ENCODE data around the gene MED7.
A peak's percentile ranks its signal among the peaks of the same experiment; 100 is the strongest.

MED7 gene

DNA sequence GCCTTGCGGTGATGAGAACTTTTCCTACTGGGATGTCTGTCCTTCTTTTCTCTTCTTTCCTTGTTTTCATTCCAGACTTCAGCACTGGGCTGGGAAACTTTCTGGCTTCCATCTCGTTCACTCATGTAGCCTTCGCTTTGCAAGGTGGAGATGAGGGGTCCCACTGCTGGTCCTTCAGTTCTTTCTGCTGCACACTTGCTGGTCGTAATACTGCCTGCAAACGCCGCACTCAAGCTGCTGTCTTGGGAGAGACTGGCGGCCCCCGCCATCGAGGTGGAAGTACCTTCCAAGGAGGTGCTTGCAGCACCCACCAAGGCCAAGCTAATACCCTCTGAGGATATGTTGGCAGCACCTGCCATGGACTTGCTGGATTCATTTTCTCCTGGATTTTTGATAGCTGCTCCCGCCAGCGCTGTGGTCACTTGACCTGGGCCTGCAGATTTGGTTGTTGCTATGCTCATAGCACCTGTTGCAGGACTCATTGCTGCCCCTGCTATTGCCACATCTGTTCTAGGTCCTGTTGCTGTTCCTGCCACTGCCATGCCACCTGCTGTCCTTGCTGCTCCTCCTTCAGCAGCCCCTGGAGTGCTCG is 20.4 kb upstream of the MED7 start:
- DNase-seq, result no peak

- DNase-seq, result no peak
Observed at GRCh38 chr5:157161996-157162395, 19.3 kb upstream of the MED7 start.

GRCh38 chr5:157160001-157160400 is 17.3 kb upstream of the MED7 start:
- peak; percentile 79 for DNase-seq

- peak; percentile 86 for DNase-seq
Observed at GRCh38 chr5:157159209-157159751, 16.6 kb upstream of the MED7 start.

- DNase-seq, result no peak
Observed at GRCh38 chr5:157157293-157157891, 14.7 kb upstream of the MED7 start.

DNA sequence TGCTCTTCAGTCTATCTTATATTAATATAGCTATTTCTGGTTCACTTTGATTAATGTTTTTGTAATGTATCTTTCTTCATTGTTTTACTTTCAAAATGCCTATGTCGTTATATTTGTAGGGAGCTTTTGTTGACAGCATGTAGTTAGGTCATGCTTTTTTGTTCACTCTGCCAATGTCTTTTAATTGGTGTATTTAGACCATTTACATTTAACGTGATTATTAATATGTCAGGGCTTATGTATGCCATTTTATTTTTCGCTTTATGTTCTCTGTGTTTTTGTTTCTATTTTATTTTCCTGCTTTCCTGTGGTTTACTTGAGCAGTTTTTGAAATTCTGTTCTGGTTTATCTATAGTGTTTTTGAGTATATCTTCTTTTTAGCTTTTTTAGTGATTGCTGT is 12.6 kb upstream of the MED7 start:
- no peak for DNase-seq

GRCh38 chr5:157150995-157151394 is 8.3 kb upstream of the MED7 start:
- DNase-seq, result no peak

- peak; percentile 90 for DNase-seq
Observed at GRCh38 chr5:157148734-157149615, 6.3 kb upstream of the MED7 start.

DNA sequence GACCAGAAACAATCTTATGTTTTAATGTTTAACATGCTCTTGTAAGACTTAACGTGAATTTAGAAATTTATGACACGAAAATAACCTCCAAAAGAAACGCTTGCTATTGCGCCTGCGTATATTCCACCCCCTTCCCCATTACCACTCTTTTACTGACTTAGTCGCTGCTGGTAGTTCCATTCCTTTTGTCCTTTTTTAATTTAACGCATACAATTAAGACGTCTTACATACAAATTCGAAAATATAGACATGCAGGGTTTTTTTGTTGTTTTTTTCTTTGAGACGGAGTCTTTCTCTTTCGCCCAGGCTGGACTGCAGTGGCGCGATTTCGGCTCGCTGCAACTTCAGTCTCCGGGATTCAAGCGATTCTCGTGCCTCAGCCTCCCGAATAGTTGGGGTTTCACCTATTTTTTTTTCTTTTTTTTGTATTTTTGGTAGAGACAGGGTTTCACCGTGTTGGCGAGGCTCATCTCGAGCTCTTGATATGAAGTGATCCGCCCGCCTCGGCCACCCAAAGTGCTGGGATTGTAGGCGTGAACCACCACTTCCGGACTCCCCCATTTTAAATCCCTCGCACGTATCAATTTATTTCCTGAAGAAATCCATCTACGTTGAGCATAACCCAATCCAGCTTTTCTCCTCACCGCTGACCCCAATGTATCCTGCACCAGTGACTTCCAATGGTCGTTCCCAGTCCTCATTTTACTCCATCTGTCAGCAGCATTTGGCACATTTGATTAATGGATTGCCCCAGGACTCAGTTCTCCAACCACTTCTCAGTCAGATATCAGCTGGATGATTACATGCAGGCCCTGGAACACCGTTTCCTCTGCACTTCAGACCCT is 684 bp upstream of the MED7 start:
- DNase-seq, result peak; percentile 59

- no peak for DNase-seq
Observed at GRCh38 chr5:157137691-157138090, 5.0 kb downstream of the MED7 start.

DNA sequence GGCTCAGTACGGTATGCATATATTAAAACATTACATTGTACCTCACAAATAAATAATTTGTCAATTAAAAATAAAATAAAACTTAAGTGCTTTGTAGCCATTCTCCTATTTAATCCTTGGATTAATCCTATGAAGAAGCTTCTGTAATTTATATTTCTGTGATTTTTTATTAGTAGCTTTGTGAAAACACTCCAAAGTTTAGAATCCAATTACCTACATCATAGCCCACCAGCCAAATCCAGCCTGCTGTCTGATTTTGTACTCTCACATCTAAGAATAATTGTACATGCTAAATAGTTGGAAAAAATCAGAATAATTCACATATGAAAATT is 10.4 kb downstream of the MED7 start:
- no peak for DNase-seq

GRCh38 chr5:157130925-157131324 is 11.7 kb downstream of the MED7 start:
- DNase-seq, result no peak

DNA sequence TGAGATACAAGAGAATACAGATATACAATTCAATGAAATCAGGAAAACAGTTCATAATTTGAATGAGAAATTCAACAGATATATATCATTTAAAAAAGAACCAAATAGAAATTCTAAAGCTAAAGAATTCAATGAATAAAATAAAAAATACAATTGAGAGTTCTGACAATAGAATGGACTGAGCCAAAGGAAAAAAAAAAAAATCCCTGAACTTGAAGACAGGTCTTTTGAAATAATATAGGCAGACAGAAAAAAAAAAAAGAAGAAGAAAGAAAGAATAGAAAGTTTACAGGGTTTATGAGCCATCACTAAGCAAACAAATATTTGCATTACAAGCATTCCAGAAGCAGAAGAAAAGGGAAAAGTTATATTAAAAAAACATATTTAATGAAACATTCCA is 21.0 kb downstream of the MED7 start:
- DNase-seq, result no peak

GRCh38 chr5:157120102-157120501 is 22.6 kb downstream of the MED7 start:
- DNase-seq, result no peak

GRCh38 chr5:157116483-157116954 is 26.1 kb downstream of the MED7 start:
- no peak for DNase-seq

GRCh38 chr5:157115502-157115901 is 27.2 kb downstream of the MED7 start:
- no peak for DNase-seq

- no peak for DNase-seq
Observed at GRCh38 chr5:157115012-157115411, 27.7 kb downstream of the MED7 start.

DNA sequence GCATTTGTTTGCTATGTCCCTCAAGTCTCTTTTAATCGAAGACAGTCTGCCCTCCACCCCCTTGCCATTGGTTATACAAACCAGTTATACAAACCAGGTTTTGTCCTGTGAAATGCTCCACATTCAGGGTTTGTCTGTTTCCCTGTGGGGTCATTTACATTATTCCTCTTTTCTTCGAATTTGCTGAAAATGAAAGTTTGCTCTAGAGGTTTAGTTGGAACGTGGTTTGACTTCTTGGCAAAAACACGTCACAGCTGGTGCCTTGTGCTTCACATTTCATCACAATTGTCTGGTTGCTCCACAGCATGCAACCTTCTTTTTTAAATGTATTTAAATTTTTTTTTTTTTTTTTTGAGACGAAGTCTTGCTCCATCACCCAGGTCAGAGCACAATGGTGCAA is 29.7 kb downstream of the MED7 start:
- no peak for DNase-seq

DNA sequence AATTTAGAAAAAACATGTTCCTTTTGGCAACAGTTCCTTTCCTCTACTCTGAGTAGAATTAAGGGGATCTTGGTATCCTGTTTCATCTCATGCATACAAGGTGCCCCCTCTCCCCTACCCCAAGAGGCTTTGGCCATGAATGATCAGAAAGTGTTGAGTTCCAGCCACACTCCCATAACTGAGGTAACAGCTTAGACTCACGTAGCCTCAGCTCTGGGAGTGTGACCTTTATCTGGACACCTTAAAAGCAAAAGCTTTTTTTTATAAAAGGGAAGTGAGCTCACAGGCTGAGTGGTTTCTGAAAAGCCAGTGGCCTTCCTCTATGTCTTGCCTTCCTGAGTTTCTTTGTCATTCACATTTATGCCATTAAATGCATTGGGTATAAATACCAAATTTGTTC is 32.9 kb downstream of the MED7 start:
- peak; percentile 47 for DNase-seq

- peak; percentile 54 for DNase-seq
Observed at GRCh38 chr5:157108976-157109375, 33.7 kb downstream of the MED7 start, which contains the start of gene HAVCR2. TSS of gene HAVCR2 (minus strand) at chr5:157109044. CDS start at chr5:157108983, 61 bp downstream.

GRCh38 chr5:157107508-157107907 is 35.2 kb downstream of the MED7 start:
- no peak for DNase-seq

DNA sequence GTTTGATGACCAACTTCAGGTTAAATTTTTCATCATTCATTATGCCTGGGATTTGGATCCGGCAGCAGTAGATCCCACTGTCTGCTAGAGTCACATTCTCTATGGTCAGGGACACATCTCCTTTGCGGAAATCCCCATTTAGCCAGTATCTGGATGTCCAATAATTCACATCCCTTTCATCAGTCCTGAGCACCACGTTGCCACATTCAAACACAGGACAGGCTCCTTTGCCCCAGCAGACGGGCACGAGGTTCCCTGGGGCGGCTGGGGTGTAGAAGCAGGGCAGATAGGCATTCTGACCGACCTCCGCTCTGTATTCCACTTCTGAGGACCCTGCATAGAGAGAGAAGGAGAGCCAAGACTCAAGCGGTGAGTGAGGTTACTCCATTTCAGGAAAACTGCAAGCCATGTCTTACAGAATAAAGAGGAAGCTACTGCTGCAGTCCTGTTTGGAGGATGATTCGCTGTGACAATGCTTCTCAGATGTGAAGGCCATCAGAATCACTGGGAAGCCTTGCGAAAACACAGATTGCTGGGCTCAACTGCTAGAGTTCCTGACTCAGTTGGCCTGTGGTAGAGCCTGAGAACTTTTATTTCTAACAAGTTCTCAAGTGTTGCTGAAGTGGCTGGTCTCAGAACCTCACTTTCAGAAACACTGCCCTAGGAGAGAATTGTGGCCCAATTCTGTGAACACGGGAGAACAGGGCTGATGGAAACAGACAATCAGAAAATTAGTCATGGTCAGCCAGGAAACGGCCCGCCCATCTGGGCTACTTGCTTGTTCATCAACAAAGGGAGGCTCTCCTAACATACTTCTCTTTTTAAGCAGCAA is 35.8 kb downstream of the MED7 start:
- peak; percentile 13 for DNase-seq
